Transverse colon (tissue), 4 donors: ENCODE measurements around the gene CACNA2D1. TPM values are rescaled to one million over a fixed set of nuclear protein-coding genes. Genes with fewer than 3 reads are reported as not detected.
A peak's percentile ranks its signal among the peaks of the same experiment; 100 is the strongest.

Source experiments
- DNase-seq: peaks from one replicate; pipeline ENCODE4 v3.0.0-alpha.2; 2019
- H3K27ac ChIP-seq, 4 donors: fragments of 200-600 bp; sonication (generic); 2 replicates each; pipeline ENCODE4 v1.5.1; 2016 to 2018; ENCODE audit warnings: inconsistent platforms in 4 of 4
- H3K27me3 ChIP-seq: fragments of 200-600 bp; sonication (generic); 2 replicates; pipeline ENCODE4 v1.5.1; 2017; ENCODE audit warnings: inconsistent platforms
- H3K36me3 ChIP-seq, 4 donors: fragments of 200-600 bp; sonication (generic); 2 replicates each; pipeline ENCODE4 v1.5.1; 2017 to 2019; ENCODE audit warnings: inconsistent platforms in 4 of 4
- H3K4me1 ChIP-seq, 4 donors: fragments of 200-600 bp; sonication (generic); 2 replicates each; pipeline ENCODE4 v1.5.1; 2017 to 2020; ENCODE audit warnings: inconsistent platforms in 4 of 4
- H3K4me3 ChIP-seq, 4 donors: fragments of 200-600 bp; sonication (generic); 1 replicate in 1 of 4; 2 replicates in 3 of 4; pipeline versions ENCODE4 v1.5.1 to v1.6.1; 2017 to 2019; ENCODE audit warnings: inconsistent platforms in 4 of 4
- H3K9me3 ChIP-seq, 2 donors: fragments of 200-600 bp; sonication (generic); 2 replicates each; pipeline ENCODE4 v1.5.1; 2017 to 2019; ENCODE audit warnings: inconsistent platforms in 2 of 2
- EP300 ChIP-seq: sonication (generic); formaldehyde crosslinking; IDR thresholded peaks from one replicate; pipeline ENCODE4 v1.6.1; 2017; ENCODE audit warnings: antibody characterized with exemption, low read depth
- POLR2A ChIP-seq: fragments of 450-650 bp; IDR thresholded peaks from one replicate; pipeline ENCODE4 v1.6.1; 2016; ENCODE audit warnings: antibody characterized with exemption, mild to moderate bottlenecking, moderate library complexity
- POLR2AphosphoS5 ChIP-seq, 3 donors: sonication (generic); formaldehyde crosslinking; IDR thresholded peaks; one replicate each; pipeline ENCODE4 v1.6.1; 2016; ENCODE audit warnings: antibody characterized with exemption in 3 of 3
- WGBS, 2 donors: methylation state at CpG; one replicate each; pipeline ENCODE4 v1.1.5; 2018; ENCODE audit warnings: low coverage in 1 of 2; 5-methylcytosine and 5-hydroxymethylcytosine counted together
- in situ Hi-C, 4 donors: fragments of 200-750 bp; cut with MboI; loops; one replicate each; pipeline versions ENCODE4 v1.15.0 to v1.15.1; 2017; ENCODE audit warnings: low sequenced_read_pairs in 3 of 4, low pct_ligation_motif_present in 1 of 4, low pct_unique_long_range_greater_than_20kb in 1 of 4
- intact Hi-C: fragments of 100-400 bp; cut with DNase I; formaldehyde crosslinking; loops from one replicate; pipeline ENCODE4 v1.15.1; 2023; ENCODE audit warnings: low total_unique reads
- total RNA-seq, 4 donors: library from RNA; depleted of rRNA; stranded (reverse); fragments of >200 nt; gene quantifications; one replicate each; pipeline ENCODE4 v1.1.0, GENCODE V29; 2016
- TF ChIP-seq, protein P1 (sequence below), 5 experiments: fragments of 200-600 bp in 3 of 5; fragments of 450-650 bp in 2 of 5; sonication (generic) in 3 of 5; IDR thresholded peaks; 1 replicate in 2 of 5; 2 replicates in 3 of 5; pipeline ENCODE4 v1.5.1; 2016 to 2017; ENCODE audit warnings: antibody characterized with exemption in 5 of 5, inconsistent platforms in 3 of 5, mild to moderate bottlenecking in 2 of 5, moderate library complexity in 1 of 5

The CACNA2D1 gene
- total RNA-seq, 4 donors from 2014 or later, result 11.0 to 126 (median 22.9) TPM

DNA sequence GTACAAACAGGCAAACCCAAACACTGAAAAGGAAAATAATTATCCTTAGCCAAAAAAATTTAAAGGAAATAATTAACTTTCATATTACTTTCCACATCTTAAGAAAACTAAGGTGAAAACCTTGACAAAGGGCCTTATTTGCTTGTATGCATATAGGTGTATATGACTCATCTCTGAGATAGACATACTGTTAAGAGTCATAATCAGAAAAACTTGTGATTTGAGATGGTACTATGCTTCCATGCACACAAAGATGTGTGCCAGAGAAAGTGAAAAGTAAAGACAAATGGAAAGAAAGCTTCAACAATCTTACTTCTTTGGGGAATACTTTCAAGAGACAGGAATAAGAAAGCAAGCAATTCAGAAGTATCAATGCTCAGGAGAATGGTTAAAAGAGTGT is 3.3 kb upstream of the CACNA2D1 start:
- in situ Hi-C loops, result no loop called here
- Histone ChIP-seq H3K9me3 (no peaks in the 10 kb centered on the region), H3K27ac (no peak overlapping the region), H3K27me3 (peaks cover 44% of the 10 kb centered on the region), H3K36me3 (no peaks in the 10 kb centered on the region), H3K4me1 (peaks cover 0 to 8% (median 5%) of the 10 kb centered on the region in 4 donors), H3K4me3 (no peak overlapping the region)
- DNase-seq, result no peak
- intact Hi-C loops, result loop anchor here (10.0 kb wide), 1 partner anchor 212 kb away; no protein-coding TSS in a partner anchor
- TF ChIP-seq POLR2A, result no peak
- TF ChIP-seq, protein P1, sequence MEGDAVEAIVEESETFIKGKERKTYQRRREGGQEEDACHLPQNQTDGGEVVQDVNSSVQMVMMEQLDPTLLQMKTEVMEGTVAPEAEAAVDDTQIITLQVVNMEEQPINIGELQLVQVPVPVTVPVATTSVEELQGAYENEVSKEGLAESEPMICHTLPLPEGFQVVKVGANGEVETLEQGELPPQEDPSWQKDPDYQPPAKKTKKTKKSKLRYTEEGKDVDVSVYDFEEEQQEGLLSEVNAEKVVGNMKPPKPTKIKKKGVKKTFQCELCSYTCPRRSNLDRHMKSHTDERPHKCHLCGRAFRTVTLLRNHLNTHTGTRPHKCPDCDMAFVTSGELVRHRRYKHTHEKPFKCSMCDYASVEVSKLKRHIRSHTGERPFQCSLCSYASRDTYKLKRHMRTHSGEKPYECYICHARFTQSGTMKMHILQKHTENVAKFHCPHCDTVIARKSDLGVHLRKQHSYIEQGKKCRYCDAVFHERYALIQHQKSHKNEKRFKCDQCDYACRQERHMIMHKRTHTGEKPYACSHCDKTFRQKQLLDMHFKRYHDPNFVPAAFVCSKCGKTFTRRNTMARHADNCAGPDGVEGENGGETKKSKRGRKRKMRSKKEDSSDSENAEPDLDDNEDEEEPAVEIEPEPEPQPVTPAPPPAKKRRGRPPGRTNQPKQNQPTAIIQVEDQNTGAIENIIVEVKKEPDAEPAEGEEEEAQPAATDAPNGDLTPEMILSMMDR (IDR thresholded peaks at IDR 0.05), result no peak

- intact Hi-C loops, result loop anchor here (10.0 kb wide), 1 partner anchor 210 kb away; no protein-coding TSS in a partner anchor
- WGBS, 2 donors, result 83 to 93% methylated on average over 2 to 3 of the region's 3 CpGs
These were observed 1.7 kb upstream of the CACNA2D1 start for GRCh38 chr7:82445271-82445670.

GRCh38 chr7:82444220-82444909 is 788 bp upstream of the CACNA2D1 start:
- Histone ChIP-seq H3K27ac (peak overlapping the region; percentile 85 to 91 (median 88)), H3K4me3 (peak overlapping the region; percentile 56 to 68 (median 62)), H3K4me1 (peaks cover 0 to 8% (median 5%) of the 10 kb centered on the region in 4 donors), H3K9me3 (no peaks in the 10 kb centered on the region), H3K36me3 (no peaks in the 10 kb centered on the region), H3K27me3 (peaks cover 57% of the 10 kb centered on the region)
- no peak for DNase-seq
- in situ Hi-C loops, result no loop called here
- intact Hi-C loops, result loop anchor here (10.0 kb wide), 1 partner anchor 210 kb away; no protein-coding TSS in a partner anchor
- 25 to 84% methylated on average over 3 to 22 of the region's 22 CpGs for WGBS, 2 donors
- TF ChIP-seq POLR2AphosphoS5 (IDR thresholded peaks at IDR 0.05) (no peak), EP300 (no peak), POLR2A (no peak)
- TF ChIP-seq, protein P1 (IDR thresholded peaks at IDR 0.05), result no peak

More at GRCh38 chr7:82445271-82445670, 1.7 kb upstream of the CACNA2D1 start:
- H3K4me1 ChIP-seq, result peaks cover 0 to 8% (median 5%) of the 10 kb centered on the region in 4 donors
- no peaks in the 10 kb centered on the region for H3K36me3 ChIP-seq
- no peak overlapping the region for H3K27ac ChIP-seq
- no peaks in the 10 kb centered on the region for H3K9me3 ChIP-seq
- TF ChIP-seq, protein P1 (IDR thresholded peaks at IDR 0.05), result no peak
- no peak for TF ChIP-seq POLR2AphosphoS5 (IDR thresholded peaks at IDR 0.05)
- TF ChIP-seq POLR2A, result no peak
- in situ Hi-C loops, result no loop called here
- peaks cover 57% of the 10 kb centered on the region for H3K27me3 ChIP-seq
- H3K4me3 ChIP-seq, result no peak overlapping the region
- no peak for DNase-seq

GRCh38 chr7:82443036-82443546 is 486 bp downstream of the CACNA2D1 start:
- in situ Hi-C loops (no loop called here), intact Hi-C loops (loop anchor here (10.0 kb wide), 1 partner anchor 208 kb away; no protein-coding TSS in a partner anchor)
- peak overlapping the region; percentile 56 to 68 (median 62) for H3K4me3 ChIP-seq
- peak; percentile 7 for DNase-seq
- H3K27ac ChIP-seq, result peak overlapping the region; percentile 85 to 91 (median 88)
- no peaks in the 10 kb centered on the region for H3K9me3 ChIP-seq
- WGBS, 2 donors, result 6% methylated on average over 47 of the region's 64 CpGs; no CpG with 5 or more reads in 1 of the 2 donors
- H3K27me3 ChIP-seq, result peaks cover 57% of the 10 kb centered on the region
- TF ChIP-seq, protein P1 (IDR thresholded peaks at IDR 0.05), result no peak
- TF ChIP-seq POLR2A (no peak), POLR2AphosphoS5 (IDR thresholded peaks at IDR 0.05) (no peak), EP300 (no peak)
- H3K4me1 ChIP-seq, result peaks cover 0 to 8% (median 5%) of the 10 kb centered on the region in 4 donors
- H3K36me3 ChIP-seq, result no peaks in the 10 kb centered on the region
